DOHH2 (cell line): ENCODE measurements around the gene SLC39A13.
"Not testable (repeated sequence)": the region's sequence is repeated elsewhere in the genome, so short reads cannot be mapped to it uniquely, and the experiment has no call there.

Experiments used
- H3F3A ChIP-seq: fragments of 200-600 bp; sonication (generic), shearing (Covaris generic); 2 replicates; pipeline ENCODE4 v1.6.0; 2016; ENCODE audit warnings: antibody characterized with exemption, mild to moderate bottlenecking; ENCODE audit not compliant: control insufficient read depth, insufficient read depth
- H3K27ac ChIP-seq: fragments of 200-600 bp; sonication (generic); 2 replicates; pipeline ENCODE4 v1.5.1; 2014; ENCODE audit warnings: low read depth, mild to moderate bottlenecking, low read length, moderate library complexity
- H3K27me3 ChIP-seq: fragments of 200-600 bp; sonication (generic); 2 replicates; pipeline ENCODE4 v1.6.1; 2014; ENCODE audit warnings: mild to moderate bottlenecking, low read length, mixed read lengths; ENCODE audit not compliant: control insufficient read depth
- H3K36me3 ChIP-seq: fragments of 200-600 bp; sonication (generic); 2 replicates; pipeline ENCODE4 v1.6.1; 2014; ENCODE audit warnings: mild to moderate bottlenecking, low read length, moderate library complexity, mixed read lengths; ENCODE audit not compliant: control insufficient read depth
- H3K4me1 ChIP-seq: fragments of 200-600 bp; sonication (generic); 2 replicates; pipeline ENCODE4 v1.6.1; 2014; ENCODE audit warnings: mild to moderate bottlenecking, low read length, mixed read lengths; ENCODE audit not compliant: control insufficient read depth
- H3K4me2 ChIP-seq: fragments of 200-600 bp; sonication (generic); 2 replicates; pipeline ENCODE4 v1.6.0; 2014; ENCODE audit warnings: mild to moderate bottlenecking, low read length, moderate library complexity
- H3K4me3 ChIP-seq: fragments of 200-600 bp; sonication (generic); 2 replicates; pipeline ENCODE4 v1.5.1; 2014; ENCODE audit warnings: mild to moderate bottlenecking, low read length, mixed read lengths
- H3K79me2 ChIP-seq: fragments of 200-600 bp; sonication (generic); 2 replicates; pipeline ENCODE4 v1.6.1; 2014; ENCODE audit warnings: mild to moderate bottlenecking, low read length, mixed read lengths; ENCODE audit not compliant: control insufficient read depth
- H3K9me2 ChIP-seq: fragments of 200-600 bp; sonication (generic); replicated peaks from 2 replicates; pipeline ENCODE4 v1.6.1; 2014; ENCODE audit warnings: mild to moderate bottlenecking, low read length, mixed read lengths; ENCODE audit not compliant: control insufficient read depth
- H3K9me3 ChIP-seq: fragments of 200-600 bp; sonication (generic); 2 replicates; pipeline ENCODE4 v1.6.1; 2014; ENCODE audit warnings: antibody characterized with exemption, low read length, mixed read lengths; ENCODE audit not compliant: control insufficient read depth, insufficient read depth
- H4K20me1 ChIP-seq: fragments of 200-600 bp; sonication (generic); 2 replicates; pipeline ENCODE4 v1.6.0; 2014; ENCODE audit warnings: low read depth, mild to moderate bottlenecking, antibody characterized with exemption, low read length, moderate library complexity; ENCODE audit not compliant: control insufficient read depth, insufficient read depth
- CTCF ChIP-seq: fragments of 200-600 bp; sonication (generic); IDR thresholded peaks from one replicate; pipeline ENCODE4 v1.5.1; 2014; ENCODE audit warnings: antibody characterized with exemption, mild to moderate bottlenecking, low read depth, low read length; ENCODE audit not compliant: poor library complexity, severe bottlenecking
- EZH2phosphoT487 ChIP-seq: fragments of 200-600 bp; sonication (generic); IDR thresholded peaks from 2 replicates; pipeline ENCODE4 v1.6.1; 2017; ENCODE audit warnings: borderline replicate concordance, mild to moderate bottlenecking, antibody characterized with exemption, low read length, moderate library complexity, mixed read lengths

SLC39A13 gene

GRCh38 chr11:47451436-47451835, 43.0 kb downstream of the SLC39A13 start:
- H3K4me2 ChIP-seq: no peak overlapping the region
- H3K9me2 ChIP-seq: no peaks in the 10 kb centered on the region
- no peaks in the 10 kb centered on the region for H4K20me1 ChIP-seq
- no peaks in the 10 kb centered on the region for H3K27me3 ChIP-seq
- TF ChIP-seq CTCF (no peak), EZH2phosphoT487 (no peak)
- no peaks in the 10 kb centered on the region for H3K4me1 ChIP-seq
- no peaks in the 10 kb centered on the region for H3F3A ChIP-seq
- H3K36me3 ChIP-seq: no peaks in the 10 kb centered on the region
- H3K9me3 ChIP-seq: no peaks in the 10 kb centered on the region
- H3K79me2 ChIP-seq: no peaks in the 10 kb centered on the region
- no peak overlapping the region for H3K4me3 ChIP-seq
- H3K27ac ChIP-seq: no peak overlapping the region

GRCh38 chr11:47451990-47452389, 43.6 kb downstream of the SLC39A13 start:
- Histone ChIP-seq H3K4me1 (no peaks in the 10 kb centered on the region), H3K27me3 (no peaks in the 10 kb centered on the region), H3K79me2 (no peaks in the 10 kb centered on the region), H3K27ac (no peak overlapping the region), H3K36me3 (no peaks in the 10 kb centered on the region), H3K9me3 (no peaks in the 10 kb centered on the region), H3K9me2 (no peaks in the 10 kb centered on the region), H4K20me1 (no peaks in the 10 kb centered on the region), H3K4me3 (no peak overlapping the region), H3F3A (no peaks in the 10 kb centered on the region), H3K4me2 (no peak overlapping the region)
- no peak for TF ChIP-seq CTCF
- TF ChIP-seq EZH2phosphoT487: no peak

- H3K4me1 ChIP-seq: no peaks in the 10 kb centered on the region
- no peak overlapping the region for H3K27ac ChIP-seq
- no peak for TF ChIP-seq EZH2phosphoT487
- no peak for TF ChIP-seq CTCF
- no peaks in the 10 kb centered on the region for H3K36me3 ChIP-seq
- H3F3A ChIP-seq: no peaks in the 10 kb centered on the region
- no peak overlapping the region for H3K4me2 ChIP-seq
- no peaks in the 10 kb centered on the region for H3K9me2 ChIP-seq
- H4K20me1 ChIP-seq: no peaks in the 10 kb centered on the region
- no peaks in the 10 kb centered on the region for H3K79me2 ChIP-seq
- H3K4me3 ChIP-seq: no peak overlapping the region
- no peaks in the 10 kb centered on the region for H3K9me3 ChIP-seq
- H3K27me3 ChIP-seq: no peaks in the 10 kb centered on the region
Observed at GRCh38 chr11:47453365-47453764, 45.0 kb downstream of the SLC39A13 start.

- peak overlapping the region; percentile 2; the same call in 1 of the 2 replicates for H3K4me2 ChIP-seq
- not testable (repeated sequence) for H3K36me3 ChIP-seq, H3K27ac ChIP-seq, H3K4me1 ChIP-seq, H3K4me3 ChIP-seq, H3F3A ChIP-seq, H3K27me3 ChIP-seq, H3K9me3 ChIP-seq, H4K20me1 ChIP-seq, H3K9me2 ChIP-seq, H3K79me2 ChIP-seq
- TF ChIP-seq CTCF: peak; percentile 75
Observed at GRCh38 chr11:47454258-47454671, 45.9 kb downstream of the SLC39A13 start.
